HG02588 (cell line): Measurements from ENCODE around the gene VPS8.
"Not testable (repeated sequence)": the region's sequence is repeated elsewhere in the genome, so short reads cannot be mapped to it uniquely, and the experiment has no call there.

Source experiments
- ATAC-seq: cut with Tn5 transposase; IDR thresholded peaks from one replicate; pipeline ENCODE4 v1.9.1; 2021; ENCODE audit warnings: mild to moderate bottlenecking, moderate library complexity; ENCODE audit not compliant: unreplicated experiment

The VPS8 gene

DNA sequence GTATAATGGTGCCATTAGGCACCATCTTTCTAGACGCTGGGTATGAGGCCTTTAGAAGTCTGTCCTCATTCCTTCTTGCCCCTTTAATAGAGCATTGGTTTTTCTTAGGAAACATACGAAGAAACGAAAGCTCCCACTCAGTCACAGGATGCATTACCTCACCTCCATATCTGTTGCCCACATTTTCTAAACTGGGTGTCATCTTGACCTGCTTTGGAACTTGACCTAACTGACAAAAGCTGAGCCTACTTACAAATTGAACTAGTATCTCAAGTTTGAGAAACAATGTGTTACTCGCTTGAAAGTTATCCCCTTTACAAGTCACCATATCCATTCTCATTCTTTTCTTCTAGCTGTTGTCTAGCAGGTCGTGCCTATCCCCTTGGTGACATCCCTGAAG, 102.7 kb downstream of the VPS8 start:
- no peak for ATAC-seq

DNA sequence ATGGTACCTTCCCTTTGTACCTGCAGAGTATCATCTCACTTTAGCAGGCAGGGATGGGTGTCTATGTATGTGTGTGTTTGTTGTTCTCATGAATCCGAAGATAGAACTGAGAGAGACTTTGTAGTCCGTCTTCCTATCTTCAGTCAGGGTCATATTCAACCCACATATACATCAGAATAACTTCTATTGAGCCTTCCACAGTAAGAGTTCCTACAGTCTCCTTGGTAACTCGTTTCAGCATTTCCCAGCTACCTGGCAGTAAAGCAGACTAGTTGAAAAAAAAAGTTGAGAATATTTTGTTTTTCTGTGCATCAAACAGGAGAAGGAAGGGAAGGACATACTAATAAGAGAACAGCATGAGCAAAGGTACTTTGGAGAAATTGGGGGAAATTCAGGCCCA, 106.8 kb downstream of the VPS8 start:
- no peak for ATAC-seq

- ATAC-seq = no peak
Observed at GRCh38 chr3:184919651-184920050, 107.7 kb downstream of the VPS8 start.

DNA sequence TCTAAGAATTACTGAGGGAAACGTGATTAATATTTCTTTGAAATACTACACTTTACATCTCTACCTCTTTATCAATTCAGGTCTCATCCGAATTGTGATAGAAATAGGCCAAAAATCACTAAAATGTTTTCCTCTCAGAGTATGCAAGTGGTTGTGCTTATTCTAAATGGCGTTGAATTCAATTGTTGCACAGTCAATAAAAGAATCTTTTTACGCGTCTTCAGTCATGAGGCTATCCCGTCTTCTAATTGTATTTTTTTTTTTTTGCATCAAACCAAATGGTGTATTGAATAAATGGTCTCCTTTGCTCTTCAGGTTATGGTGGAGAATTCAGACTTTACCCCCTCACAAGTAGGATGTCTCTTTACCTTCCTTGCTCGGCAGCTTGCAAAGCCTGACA, 112.6 kb downstream of the VPS8 start:
- no peak for ATAC-seq

DNA sequence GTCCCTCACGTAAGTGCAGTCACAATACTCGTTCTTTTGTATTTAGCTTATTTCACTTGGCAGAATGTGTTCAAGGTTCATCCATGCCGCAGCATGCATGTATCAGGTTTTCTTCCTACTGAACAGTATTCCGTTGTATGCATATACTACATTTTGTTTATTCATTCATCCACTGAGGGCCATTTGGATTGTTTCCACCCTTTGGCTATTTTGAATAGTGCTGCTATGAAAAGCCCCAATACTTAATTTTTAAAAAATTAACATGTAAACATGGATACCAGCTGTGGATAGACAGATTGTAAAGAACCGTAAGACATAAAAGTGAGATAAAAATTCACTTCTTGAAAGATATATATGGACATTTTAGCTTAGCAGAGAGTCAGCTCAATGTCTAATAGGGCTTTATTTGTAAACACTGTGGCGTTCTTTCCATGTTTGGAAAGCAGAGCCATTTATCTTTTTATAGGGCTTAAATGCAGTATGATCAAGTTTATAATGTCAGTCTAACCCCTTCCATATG, 115.9 kb downstream of the VPS8 start:
- ATAC-seq = no peak

DNA sequence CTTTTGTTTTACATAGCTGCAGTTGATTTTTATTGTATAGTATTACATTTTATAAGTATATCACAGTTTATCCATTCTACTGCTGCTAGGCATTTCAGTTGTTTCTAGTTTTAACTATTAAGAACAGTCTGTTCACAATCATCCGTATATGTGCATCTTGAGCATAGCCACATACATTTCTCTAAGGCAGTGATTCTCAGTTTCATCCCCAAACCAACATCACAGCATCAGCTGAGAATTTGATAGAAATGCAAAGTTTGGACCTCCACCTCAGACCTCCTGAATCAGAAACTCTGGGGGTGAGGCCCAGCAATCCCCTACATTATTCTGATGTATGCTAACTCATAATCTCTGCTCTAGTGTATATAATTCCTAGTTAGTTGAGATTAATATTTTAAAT, 120.8 kb downstream of the VPS8 start:
- ATAC-seq = no peak

GRCh38 chr3:184937611-184938010, 125.6 kb downstream of the VPS8 start:
- ATAC-seq = no peak

GRCh38 chr3:184941408-184941807, 129.4 kb downstream of the VPS8 start:
- no peak for ATAC-seq

DNA sequence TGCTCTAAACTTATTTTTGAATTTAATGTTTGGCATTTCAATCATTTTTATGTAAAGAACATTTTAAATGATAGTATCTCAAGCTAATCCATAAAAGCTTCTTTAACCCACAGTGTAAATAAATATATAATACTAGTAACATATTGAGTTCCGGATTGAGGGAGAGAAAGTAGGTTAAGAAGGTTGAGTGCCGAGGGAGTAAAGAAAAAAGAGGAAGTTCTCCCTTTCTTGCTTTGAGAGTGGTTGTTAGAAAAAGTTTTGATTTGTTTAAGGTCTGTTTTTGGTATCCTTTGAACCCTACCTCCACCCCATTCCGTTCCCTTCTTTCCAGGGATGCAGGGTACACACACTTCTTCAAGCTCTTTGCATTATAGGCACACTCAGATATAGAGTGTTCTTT, 130.8 kb downstream of the VPS8 start:
- no peak for ATAC-seq

DNA sequence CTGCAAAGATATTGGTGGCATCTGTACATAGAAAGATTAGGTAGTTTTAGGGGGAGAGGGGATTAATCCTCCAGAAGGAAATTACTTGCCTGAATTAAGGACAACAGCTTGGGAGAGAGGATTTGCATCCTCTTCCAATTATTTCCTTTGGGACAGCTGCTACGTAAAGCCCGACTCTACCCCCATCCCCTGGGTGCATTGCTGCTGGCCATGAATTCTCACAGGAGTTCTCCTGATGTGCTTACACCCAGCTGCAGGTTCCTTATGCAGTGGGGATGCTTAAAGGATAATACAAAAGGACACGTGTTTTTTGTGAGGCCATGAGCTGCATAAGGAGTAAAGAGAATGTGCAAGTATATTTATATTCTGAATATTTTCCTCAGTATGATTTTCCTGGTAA, 132.3 kb downstream of the VPS8 start:
- ATAC-seq = no peak

- no peak for ATAC-seq
Observed at GRCh38 chr3:184945886-184946625, 134.1 kb downstream of the VPS8 start.

- no peak for ATAC-seq
Observed at GRCh38 chr3:184946917-184947316, 135.0 kb downstream of the VPS8 start.

GRCh38 chr3:184949251-184949965, 137.4 kb downstream of the VPS8 start:
- no peak for ATAC-seq

GRCh38 chr3:184950816-184951215, 138.8 kb downstream of the VPS8 start:
- ATAC-seq = not testable (repeated sequence)

DNA sequence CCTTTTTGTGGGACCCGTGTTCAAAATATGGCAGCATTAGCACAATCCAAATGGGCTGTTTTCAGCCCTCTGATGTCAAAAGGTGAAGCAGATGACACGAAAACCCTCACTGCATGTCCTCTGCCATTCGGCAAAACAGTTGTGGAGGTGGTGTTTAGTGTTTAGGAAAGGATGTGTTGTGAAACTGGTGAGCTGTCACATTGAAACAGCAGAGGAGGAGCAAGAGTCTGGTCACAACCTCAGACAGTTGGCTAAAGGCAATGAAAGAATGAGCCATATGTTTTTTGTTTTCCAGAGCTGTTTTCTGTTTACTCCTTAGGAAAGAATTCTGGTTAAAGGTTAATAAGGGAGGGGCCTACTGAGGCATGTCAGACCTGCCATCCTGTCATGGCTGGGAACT, 140.7 kb downstream of the VPS8 start:
- ATAC-seq = no peak

- ATAC-seq = no peak
Observed at GRCh38 chr3:184953401-184953800, 141.4 kb downstream of the VPS8 start.

GRCh38 chr3:184954251-184954650, 142.3 kb downstream of the VPS8 start:
- no peak for ATAC-seq

DNA sequence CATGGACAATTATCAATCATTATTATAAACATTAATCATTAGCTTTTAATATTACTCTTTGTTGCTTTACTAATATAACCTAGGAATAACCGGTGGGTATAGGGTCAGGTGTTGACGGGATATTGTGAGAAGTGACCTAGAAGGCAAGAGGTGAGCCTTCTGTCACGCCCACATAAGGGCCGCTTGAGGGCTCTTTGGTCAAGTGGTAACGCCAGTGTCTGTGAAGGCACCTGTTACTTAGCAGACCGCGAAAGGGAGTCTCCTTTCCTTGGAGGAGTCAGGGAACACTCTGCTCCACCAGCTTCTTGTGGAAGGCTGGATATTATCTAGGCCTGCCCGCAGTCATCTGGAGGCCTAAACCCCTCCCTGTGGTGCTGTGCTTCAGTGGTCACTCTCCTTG, 142.9 kb downstream of the VPS8 start:
- not testable (repeated sequence) for ATAC-seq

DNA sequence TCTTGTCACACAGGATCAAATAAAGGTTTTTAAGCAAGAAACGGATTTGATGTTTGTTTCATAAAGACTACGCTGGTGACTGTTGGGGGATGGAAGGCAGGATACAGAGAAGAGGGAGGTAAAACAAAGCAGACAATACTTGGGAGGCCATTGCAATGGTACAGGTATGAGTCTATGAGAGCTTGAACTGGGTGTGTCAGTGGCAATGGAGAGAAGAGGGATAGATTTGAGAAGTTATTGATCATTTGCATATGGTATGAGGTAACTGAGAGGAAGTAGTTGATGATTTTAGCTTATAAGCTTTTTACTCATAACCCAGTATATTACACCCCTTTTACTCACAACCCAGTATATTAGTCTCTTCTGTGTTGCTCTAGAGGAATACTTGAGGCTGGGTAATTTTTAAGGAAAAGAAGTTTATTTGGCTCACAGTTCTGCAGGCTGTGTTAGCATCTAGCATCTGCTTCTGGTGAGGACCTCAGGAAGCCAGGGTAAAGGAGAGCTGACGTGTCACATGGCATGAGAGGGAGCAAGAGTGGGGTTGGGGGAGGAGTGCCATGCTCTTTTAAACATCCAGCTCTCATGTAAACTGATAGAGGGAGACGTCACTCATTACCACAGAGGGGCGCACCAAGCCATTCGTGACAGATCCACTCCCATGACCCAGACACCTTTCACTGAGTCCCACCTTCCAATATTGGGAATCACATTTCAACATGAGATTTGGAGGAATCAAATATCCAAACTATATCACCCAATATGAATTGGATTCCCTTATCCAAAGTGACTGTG, 153.9 kb downstream of the VPS8 start:
- ATAC-seq = no peak

GRCh38 chr3:184968115-184968514, 156.1 kb downstream of the VPS8 start:
- ATAC-seq = no peak

DNA sequence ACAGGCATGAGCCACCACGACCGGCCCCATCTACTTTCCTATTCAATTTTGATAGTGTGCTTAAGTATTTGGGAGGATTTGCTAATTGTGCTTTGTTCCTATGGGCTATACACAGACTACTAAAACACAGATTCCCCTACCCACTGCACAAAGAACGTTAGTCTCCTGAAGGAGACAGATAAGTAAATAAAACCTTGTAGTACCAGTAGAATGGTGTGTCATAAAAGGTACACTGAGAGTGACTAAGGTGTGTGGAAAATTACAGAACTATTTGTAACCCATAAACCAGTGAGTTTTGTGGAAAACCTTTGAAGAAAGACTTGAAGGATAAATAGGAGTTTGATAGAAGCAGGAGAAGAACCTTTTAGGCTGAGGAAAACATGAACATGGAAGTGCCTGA, 158.2 kb downstream of the VPS8 start:
- ATAC-seq = no peak

DNA sequence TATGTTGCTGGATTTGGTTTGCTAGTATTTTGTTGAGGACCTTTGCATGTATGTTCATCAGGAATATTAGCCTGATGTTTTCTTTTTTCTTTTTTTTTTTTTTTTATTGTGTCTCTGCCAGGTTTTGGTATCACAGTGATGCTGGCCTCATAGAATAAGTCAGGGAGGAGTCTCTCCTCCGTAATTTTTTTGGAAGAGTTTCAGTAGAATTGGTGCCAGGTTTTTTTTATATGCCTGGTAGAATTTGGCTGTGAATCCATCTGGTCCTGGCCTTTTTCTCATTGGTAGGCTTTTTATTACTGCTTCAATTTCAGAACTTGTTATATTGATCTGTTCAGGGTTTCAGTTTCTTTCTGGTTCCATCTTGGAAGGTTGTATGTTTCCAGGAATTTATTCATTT, 165.8 kb downstream of the VPS8 start:
- ATAC-seq = no peak
